ENCODE measurements around the gene PSMB2. TPM values are rescaled to one million over a fixed set of nuclear protein-coding genes. Genes with fewer than 3 reads are reported as not detected.
A peak's percentile ranks its signal among the peaks of the same experiment; 100 is the strongest.

The PSMB2 gene
- total and polyA plus RNA-seq, 10 of the 15 experiments (the other 5 are each of a cell fraction or from before 2014, with no cell fraction given): 71.7 to 299 (median 145) TPM

GRCh38 chr1:35557611-35558373 is 83.5 kb downstream of the PSMB2 start, which contains the start of gene NCDN (continued):
- TF ChIP-seq GABPA (IDR thresholded peaks at IDR 0.05; ENCODE audit: low read depth) (peak; percentile 79; the same call in 1 of the 2 replicates), CHD4 (IDR thresholded peaks at IDR 0.05) (no peak), IKZF1 (conservative IDR thresholded peaks at IDR 0.05) (peak; percentile 99), BHLHE40 (IDR thresholded peaks at IDR 0.05; ENCODE audit: borderline replicate concordance in 1 of 2, low read depth in 2 of 2, low read length in 1 of 2) (peak in 1 of 2 experiments; percentile 73; a peak in 2 of 4 replicates), REST (IDR thresholded peaks at IDR 0.05; ENCODE audit: low read depth, low read length) (no peak), CREB1 (IDR thresholded peaks at IDR 0.05; ENCODE audit: low read depth) (peak; percentile 60), USF2 (IDR thresholded peaks at IDR 0.05; ENCODE audit: borderline replicate concordance, low read depth, low read length) (no peak), MTA3 (IDR thresholded peaks at IDR 0.05; ENCODE audit: borderline replicate concordance, low read length) (no peak), TARDBP (IDR thresholded peaks at IDR 0.05; ENCODE audit: borderline replicate concordance) (peak; percentile 97), SMAD5 (IDR thresholded peaks at IDR 0.05; ENCODE audit: low read depth) (peak; percentile 54; the same call in 1 of the 2 replicates), ZBTB40 (IDR thresholded peaks at IDR 0.05; ENCODE audit: borderline replicate concordance) (no peak; the same call in none of the 2 replicates), MAX (IDR thresholded peaks at IDR 0.05; ENCODE audit: low read depth, low read length) (no peak), SMARCA5 (IDR thresholded peaks at IDR 0.05) (peak; percentile 90; the same call in 1 of the 2 replicates), ZSCAN29 (IDR thresholded peaks at IDR 0.05) (no peak), CTCF (IDR thresholded peaks at IDR 0.05 in 2 of 3, conservative IDR thresholded peaks at IDR 0.05 in 1 of 3; ENCODE audit: control insufficient read depth in 2 of 3, extremely low read depth in 1 of 3, insufficient read depth in 1 of 3, low read depth in 3 of 3, low read length in 3 of 3) (no peak), RFX5 (IDR thresholded peaks at IDR 0.05; ENCODE audit: low read depth, low read length) (no peak), GATAD2B (conservative IDR thresholded peaks at IDR 0.05; ENCODE audit: low read depth) (peak; percentile 87), SREBF2 (IDR thresholded peaks at IDR 0.05; ENCODE audit: low read length) (no peak), CBFB (IDR thresholded peaks at IDR 0.05; ENCODE audit: low read depth) (no peak; the same call in 1 of the 2 replicates)
